NCI-H345 treated with DMSO at 0.1 percent for 48 hours (cell line): ENCODE measurements around the gene LDLRAD4.

ENCODE experiments used
- DNase-seq: peaks from one replicate; lab custom pipeline; 2025; ENCODE audit not compliant: unreplicated experiment; lab: John Stamatoyannopoulos, UW

LDLRAD4 gene

GRCh38 chr18:13454363-13455150 lies 236.0 kb downstream of the LDLRAD4 start:
- DNase-seq: no peak

- no peak for DNase-seq
Observed at GRCh38 chr18:13455471-13455870, 236.9 kb downstream of the LDLRAD4 start.

GRCh38 chr18:13455960-13456481 lies 237.5 kb downstream of the LDLRAD4 start:
- DNase-seq: no peak

- no peak for DNase-seq
Observed at GRCh38 chr18:13456736-13457271, 238.2 kb downstream of the LDLRAD4 start.

- DNase-seq: no peak
Observed at GRCh38 chr18:13457327-13457726, 238.8 kb downstream of the LDLRAD4 start.

- no peak for DNase-seq
Observed at GRCh38 chr18:13460946-13461345, 242.4 kb downstream of the LDLRAD4 start.

GRCh38 chr18:13461469-13461868 lies 242.9 kb downstream of the LDLRAD4 start:
- DNase-seq: no peak

- DNase-seq: no peak
Observed at GRCh38 chr18:13461936-13462335, 243.4 kb downstream of the LDLRAD4 start.

GRCh38 chr18:13462686-13463085 lies 244.1 kb downstream of the LDLRAD4 start:
- DNase-seq: no peak

GRCh38 chr18:13463526-13464210 lies 245.1 kb downstream of the LDLRAD4 start:
- no peak for DNase-seq

- DNase-seq: no peak
Observed at GRCh38 chr18:13464432-13465123, 246.0 kb downstream of the LDLRAD4 start.

- no peak for DNase-seq
Observed at GRCh38 chr18:13465124-13465446, 246.5 kb downstream of the LDLRAD4 start.

- DNase-seq: no peak
Observed at GRCh38 chr18:13465476-13465875, 246.9 kb downstream of the LDLRAD4 start.

- no peak for DNase-seq
Observed at GRCh38 chr18:13470516-13471197, 252.1 kb downstream of the LDLRAD4 start.

- no peak for DNase-seq
Observed at GRCh38 chr18:13471198-13471845, 252.8 kb downstream of the LDLRAD4 start.

- peak; percentile 58 for DNase-seq
Observed at GRCh38 chr18:13471971-13472628, 253.5 kb downstream of the LDLRAD4 start.

- DNase-seq: no peak
Observed at GRCh38 chr18:13473751-13474150, 255.2 kb downstream of the LDLRAD4 start.

- DNase-seq: no peak
Observed at GRCh38 chr18:13474336-13474735, 255.8 kb downstream of the LDLRAD4 start.

- DNase-seq: no peak
Observed at GRCh38 chr18:13474907-13475545, 256.5 kb downstream of the LDLRAD4 start.
